GM12874 (cell line): ENCODE results near the gene ULK2.

Experiments used
- CTCF ChIP-seq: IDR thresholded peaks from 2 replicates; pipeline ENCODE4 v1.5.1; 2011; ENCODE audit warnings: low read depth, mild to moderate bottlenecking, control low read depth, low read length, moderate library complexity; ENCODE audit not compliant: insufficient read depth

The ULK2 gene

GRCh38 chr17:19867329-19868078 is at the start of gene ULK2:
TSS of gene ULK2 (minus strand) at chr17:19867936. CDS start at chr17:19867417, 519 bp downstream.
- TF ChIP-seq CTCF: no peak

DNA sequence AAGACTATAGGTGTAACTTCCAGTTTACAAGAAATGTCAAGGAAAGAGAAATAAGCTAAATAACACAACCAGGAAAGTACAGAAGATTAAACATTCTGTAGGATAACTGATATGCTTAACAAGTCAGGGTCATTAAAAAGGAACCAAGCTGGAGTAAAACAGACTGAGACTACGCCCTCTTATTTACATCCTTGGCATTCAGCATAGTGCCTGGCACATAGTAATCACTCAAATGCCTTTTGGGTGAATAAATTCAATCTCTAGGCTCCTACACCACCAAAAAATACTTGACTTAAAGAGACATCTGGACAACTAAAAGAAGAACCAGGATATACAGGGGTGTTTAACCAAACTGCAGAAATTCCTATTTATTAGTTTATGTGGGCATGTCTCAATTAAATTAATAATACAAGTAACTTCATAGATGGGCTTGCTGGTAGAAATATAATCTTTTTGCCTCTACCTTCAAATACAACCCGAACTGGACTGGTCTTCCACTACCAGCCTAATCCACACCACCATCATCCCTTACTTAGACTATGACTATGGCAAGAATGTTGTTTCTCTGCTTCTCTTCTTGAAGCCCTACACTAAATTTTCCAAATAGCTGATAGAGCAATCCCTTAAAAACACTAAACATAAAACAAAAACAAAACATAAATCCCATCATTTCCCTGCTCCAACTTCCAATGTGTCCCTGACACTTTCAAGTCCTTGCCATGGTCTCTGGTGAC is 47.7 kb upstream of the ULK2 start:
- no peak for TF ChIP-seq CTCF

DNA sequence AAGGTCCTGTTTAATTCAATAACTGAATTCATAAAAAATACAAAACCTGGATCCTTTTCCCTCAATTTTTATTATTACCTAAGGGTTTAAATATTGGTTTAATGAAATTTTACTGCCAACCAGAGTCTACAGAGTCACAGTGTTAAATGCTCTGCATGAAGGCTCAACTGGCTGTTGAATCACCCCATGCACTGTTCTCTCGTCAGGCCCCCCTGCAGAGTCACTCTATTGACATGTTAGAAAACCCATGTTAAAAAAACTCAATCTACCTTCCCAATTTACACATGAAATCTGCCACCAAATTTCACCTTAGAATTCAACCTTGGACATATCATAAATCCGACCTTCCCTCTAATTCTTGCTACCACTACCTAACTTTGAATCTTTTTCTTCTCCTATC is 43.3 kb upstream of the ULK2 start:
- no peak for TF ChIP-seq CTCF

DNA sequence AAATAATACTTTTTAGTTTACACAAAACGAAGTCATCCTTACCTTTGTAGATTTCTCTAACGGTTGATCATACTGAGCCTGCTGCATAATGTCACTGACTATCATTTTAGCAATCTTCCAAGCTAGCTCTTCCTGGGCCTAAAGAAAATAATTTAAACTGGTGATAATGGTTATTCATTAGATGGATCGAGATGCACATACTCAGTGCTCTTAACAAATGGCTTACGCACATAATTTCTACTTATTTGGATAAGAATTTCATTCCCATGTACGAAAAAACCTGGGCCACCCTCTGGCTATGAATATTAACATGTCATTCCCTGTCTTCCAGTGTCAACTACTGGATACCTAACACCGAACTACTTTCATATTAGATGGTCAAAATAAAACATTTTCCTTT is 41.4 kb upstream of the ULK2 start:
- no peak for TF ChIP-seq CTCF

- no peak for TF ChIP-seq CTCF
These were observed 37.8 kb upstream of the ULK2 start for GRCh38 chr17:19905502-19905901.

DNA sequence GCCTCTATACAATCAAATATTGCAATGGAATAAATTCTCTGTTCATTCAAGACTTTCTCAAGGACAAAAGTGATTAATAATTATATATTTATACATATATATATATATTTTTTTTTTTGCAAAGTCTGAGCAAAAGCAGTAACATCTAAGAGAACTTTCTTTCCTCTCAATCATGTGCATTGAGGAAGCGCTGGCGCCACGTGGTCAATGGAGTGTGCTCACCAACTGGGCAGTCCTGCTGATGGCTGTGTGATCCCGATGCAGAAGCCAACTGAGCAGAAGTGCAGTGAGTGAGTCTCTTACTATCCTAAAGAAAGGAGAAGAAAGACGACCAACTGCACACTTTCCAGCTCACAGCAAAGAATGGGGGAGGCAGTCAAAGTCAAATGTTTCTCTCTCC is 37.2 kb upstream of the ULK2 start:
- TF ChIP-seq CTCF: no peak

DNA sequence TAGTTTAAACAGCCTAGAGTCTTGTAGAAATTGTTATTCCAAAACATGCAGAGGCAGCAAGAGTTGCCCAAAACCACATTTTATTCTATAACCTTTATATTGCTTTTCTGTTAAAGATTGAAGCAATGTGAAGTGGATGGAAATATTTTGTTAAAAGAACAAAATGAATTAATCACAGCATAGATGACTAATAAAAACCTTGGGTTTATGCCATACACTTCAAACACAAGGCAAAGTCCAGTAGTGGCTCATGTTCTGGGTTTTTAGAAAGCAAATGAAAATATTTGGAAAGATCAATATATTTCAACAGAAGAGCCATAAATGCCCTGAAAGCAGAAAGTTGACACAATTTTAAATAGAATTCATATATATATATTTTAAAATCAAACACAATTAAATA is 36.7 kb upstream of the ULK2 start:
- no peak for TF ChIP-seq CTCF
